RWPE2 (cell line): ENCODE measurements around the gene LRRTM4.

Experiments used
- ATAC-seq: fragments of 200-7000 bp; cut with Tn5 transposase; 3 replicates; pipeline ENCODE4 v1.9.1; 2021; ENCODE audit warnings: low read depth
- DNase-seq: peaks from one replicate; pipeline ENCODE4 v3.0.0-alpha.2; 2020; ENCODE audit warnings: low spot score
- H3K27ac ChIP-seq: fragments of 450-650 bp; 2 replicates; pipeline ENCODE4 v1.5.1; 2017; ENCODE audit warnings: mild to moderate bottlenecking; ENCODE audit not compliant: poor library complexity, severe bottlenecking
- H3K27me3 ChIP-seq: fragments of 250-450 bp; sonication (Bioruptor Pico); 2 replicates; pipeline ENCODE4 v1.5.1; 2021; ENCODE audit warnings: mild to moderate bottlenecking, moderate library complexity; ENCODE audit not compliant: insufficient read depth, poor library complexity, severe bottlenecking
- H3K36me3 ChIP-seq: fragments of 250-450 bp; sonication (Bioruptor Pico); 2 replicates; pipeline ENCODE4 v1.5.1; 2020; ENCODE audit warnings: low read depth, mild to moderate bottlenecking, moderate library complexity
- H3K4me1 ChIP-seq: fragments of 250-450 bp; sonication (Bioruptor Pico); 2 replicates; pipeline ENCODE4 v1.5.1; 2021; ENCODE audit warnings: mild to moderate bottlenecking, moderate library complexity; ENCODE audit not compliant: insufficient read depth, poor library complexity, severe bottlenecking
- H3K4me3 ChIP-seq: fragments of 250-450 bp; sonication (Bioruptor Pico); 2 replicates; pipeline ENCODE4 v1.5.1; 2021; ENCODE audit warnings: mild to moderate bottlenecking, moderate library complexity; ENCODE audit not compliant: severe bottlenecking
- H3K9me3 ChIP-seq: fragments of 250-450 bp; sonication (Bioruptor Pico); 2 replicates; pipeline ENCODE4 v1.5.1; 2021; ENCODE audit warnings: mild to moderate bottlenecking, moderate library complexity; ENCODE audit not compliant: severe bottlenecking
- CTCF ChIP-seq: fragments of 450-650 bp; IDR thresholded peaks from one replicate; pipeline ENCODE4 v1.5.1; 2017; ENCODE audit warnings: mild to moderate bottlenecking, moderate library complexity; ENCODE audit not compliant: poor library complexity, severe bottlenecking

LRRTM4 gene

GRCh38 chr2:77201755-77202154 lies 320.4 kb downstream of the LRRTM4 start:
- DNase-seq (no peak), ATAC-seq (no peak)
- Histone ChIP-seq H3K4me1 (no peaks in the 10 kb centered on the region), H3K4me3 (no peak overlapping the region), H3K27ac (no peak overlapping the region), H3K36me3 (no peaks in the 10 kb centered on the region), H3K9me3 (no peaks in the 10 kb centered on the region), H3K27me3 (no peaks in the 10 kb centered on the region)
- TF ChIP-seq CTCF: no peak

- Histone ChIP-seq H3K27me3 (no peaks in the 10 kb centered on the region), H3K36me3 (no peaks in the 10 kb centered on the region)
Measured at GRCh38 chr2:77199411-77199810, 322.8 kb downstream of the LRRTM4 start.

GRCh38 chr2:77193858-77194448 lies 328.2 kb downstream of the LRRTM4 start:
- TF ChIP-seq CTCF: no peak
- ATAC-seq (no peak), DNase-seq (no peak)
- H3K27me3 ChIP-seq: no peaks in the 10 kb centered on the region
- no peaks in the 10 kb centered on the region for H3K4me1 ChIP-seq
- H3K9me3 ChIP-seq: no peaks in the 10 kb centered on the region
- H3K4me3 ChIP-seq: no peak overlapping the region
- no peaks in the 10 kb centered on the region for H3K36me3 ChIP-seq
- no peak overlapping the region for H3K27ac ChIP-seq

More at GRCh38 chr2:77199411-77199810, 322.8 kb downstream of the LRRTM4 start:
- no peak for TF ChIP-seq CTCF
- Histone ChIP-seq H3K9me3 (no peaks in the 10 kb centered on the region), H3K4me1 (no peaks in the 10 kb centered on the region), H3K27ac (no peak overlapping the region), H3K4me3 (no peak overlapping the region)
- no peak for DNase-seq
- ATAC-seq: no peak

GRCh38 chr2:77192811-77193289 lies 329.3 kb downstream of the LRRTM4 start:
- ATAC-seq: no peak
- Histone ChIP-seq H3K36me3 (no peaks in the 10 kb centered on the region), H3K4me1 (no peaks in the 10 kb centered on the region), H3K4me3 (no peak overlapping the region), H3K27ac (no peak overlapping the region), H3K27me3 (no peaks in the 10 kb centered on the region), H3K9me3 (no peaks in the 10 kb centered on the region)
- no peak for DNase-seq
- no peak for TF ChIP-seq CTCF

GRCh38 chr2:77191665-77192064 lies 330.5 kb downstream of the LRRTM4 start:
- no peak for TF ChIP-seq CTCF
- DNase-seq (no peak), ATAC-seq (no peak)
- H3K27me3 ChIP-seq: no peaks in the 10 kb centered on the region
- H3K27ac ChIP-seq: no peak overlapping the region
- H3K4me1 ChIP-seq: no peaks in the 10 kb centered on the region
- no peaks in the 10 kb centered on the region for H3K9me3 ChIP-seq
- H3K36me3 ChIP-seq: no peaks in the 10 kb centered on the region
- no peak overlapping the region for H3K4me3 ChIP-seq
